Fibroblast of lung (primary cell): ENCODE data around the gene NAA80.

Experiments
- EZH2 ChIP-seq: IDR thresholded peaks from 2 replicates; pipeline ENCODE4 v1.5.1; 2012; ENCODE audit warnings: low read length, control low read depth, mild to moderate bottlenecking; ENCODE audit errors: missing control alignments
- TF ChIP-seq, protein P1 (sequence below), 2 donors: IDR thresholded peaks in 1 of 2; conservative IDR thresholded peaks in 1 of 2; 1 replicate in 1 of 2; 2 replicates in 1 of 2; pipeline ENCODE4 v1.5.1; 2011 to 2012; ENCODE audit warnings: low read length in 2 of 2, control low read depth in 1 of 2, inconsistent platforms in 1 of 2, low read depth in 1 of 2, mild to moderate bottlenecking in 1 of 2

DNA sequence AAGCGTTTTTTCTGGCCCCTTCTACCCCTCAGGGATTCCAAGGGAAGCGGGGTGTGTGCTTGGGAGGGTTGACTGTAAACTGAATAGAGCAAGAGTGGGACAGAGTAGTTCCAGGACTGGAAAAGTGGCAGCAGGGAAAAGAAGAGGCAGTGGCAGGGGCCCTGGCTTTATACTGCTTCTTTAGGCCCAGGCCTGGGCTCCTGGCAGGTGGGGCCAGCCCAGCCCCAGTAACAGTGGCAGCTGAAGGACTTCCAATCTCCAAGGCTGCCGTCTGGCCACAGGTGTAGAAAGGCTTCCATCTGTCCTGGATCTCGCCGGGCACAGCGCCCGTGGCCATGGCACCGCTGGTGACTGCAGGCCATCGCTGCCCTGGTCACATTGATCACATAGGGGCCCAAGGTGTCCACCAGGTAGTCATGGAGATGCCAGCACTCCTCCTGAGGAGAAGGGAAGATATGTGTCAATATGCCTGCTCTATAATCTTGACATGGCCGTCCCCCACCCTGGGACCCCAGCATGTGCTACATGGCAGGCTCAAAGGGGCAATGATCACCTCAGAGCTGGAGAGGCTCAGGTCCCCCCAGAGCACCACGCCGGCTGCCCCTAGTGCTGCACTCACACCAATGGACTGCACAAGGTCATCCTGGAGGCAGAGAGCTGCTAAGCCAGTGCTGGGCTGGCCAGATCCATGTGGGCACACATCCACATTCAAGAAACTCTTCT lies 6.0 kb downstream of the NAA80 start:
- TF ChIP-seq, protein P1, sequence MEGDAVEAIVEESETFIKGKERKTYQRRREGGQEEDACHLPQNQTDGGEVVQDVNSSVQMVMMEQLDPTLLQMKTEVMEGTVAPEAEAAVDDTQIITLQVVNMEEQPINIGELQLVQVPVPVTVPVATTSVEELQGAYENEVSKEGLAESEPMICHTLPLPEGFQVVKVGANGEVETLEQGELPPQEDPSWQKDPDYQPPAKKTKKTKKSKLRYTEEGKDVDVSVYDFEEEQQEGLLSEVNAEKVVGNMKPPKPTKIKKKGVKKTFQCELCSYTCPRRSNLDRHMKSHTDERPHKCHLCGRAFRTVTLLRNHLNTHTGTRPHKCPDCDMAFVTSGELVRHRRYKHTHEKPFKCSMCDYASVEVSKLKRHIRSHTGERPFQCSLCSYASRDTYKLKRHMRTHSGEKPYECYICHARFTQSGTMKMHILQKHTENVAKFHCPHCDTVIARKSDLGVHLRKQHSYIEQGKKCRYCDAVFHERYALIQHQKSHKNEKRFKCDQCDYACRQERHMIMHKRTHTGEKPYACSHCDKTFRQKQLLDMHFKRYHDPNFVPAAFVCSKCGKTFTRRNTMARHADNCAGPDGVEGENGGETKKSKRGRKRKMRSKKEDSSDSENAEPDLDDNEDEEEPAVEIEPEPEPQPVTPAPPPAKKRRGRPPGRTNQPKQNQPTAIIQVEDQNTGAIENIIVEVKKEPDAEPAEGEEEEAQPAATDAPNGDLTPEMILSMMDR (conservative IDR thresholded peaks at IDR 0.05 in 1 of 2, IDR thresholded peaks at IDR 0.05 in 1 of 2; ENCODE audit: low read depth in 1 of 2, low read length in 2 of 2), result no peak
- TF ChIP-seq EZH2, result no peak
